Endothelial cell of umbilical vein (primary cell): ENCODE data around the gene NT5DC1.

Experiments used
- CTCF ChIP-seq, 2 donors: IDR thresholded peaks; 1 replicate in 1 of 2; 2 replicates in 1 of 2; pipeline ENCODE4 v1.5.1; 2011; ENCODE audit warnings: low read length in 2 of 2, mild to moderate bottlenecking in 2 of 2, moderate library complexity in 2 of 2, control low read depth in 1 of 2, inconsistent platforms in 1 of 2, low read depth in 1 of 2; ENCODE audit not compliant: insufficient read depth in 1 of 2; ENCODE audit errors: extremely low read depth in 1 of 2
- EZH2 ChIP-seq: IDR thresholded peaks from 2 replicates; pipeline ENCODE4 v1.6.1; 2012; ENCODE audit warnings: borderline replicate concordance, low read depth, mild to moderate bottlenecking, moderate library complexity, low read length, inconsistent platforms; ENCODE audit not compliant: severe bottlenecking
- JUN ChIP-seq: IDR thresholded peaks from 2 replicates; pipeline ENCODE4 v1.6.1; 2011; ENCODE audit warnings: borderline replicate concordance, low read depth; ENCODE audit not compliant: insufficient read length, insufficient read depth
- MYC ChIP-seq: IDR thresholded peaks from one replicate; pipeline ENCODE4 v1.6.1; 2011; ENCODE audit warnings: mild to moderate bottlenecking, low read depth, low read length
- POLR2A ChIP-seq: IDR thresholded peaks from 2 replicates; pipeline ENCODE4 v1.6.1; 2012; ENCODE audit warnings: low read depth, mild to moderate bottlenecking, control low read depth, low read length
- POLR2AphosphoS5 ChIP-seq: IDR thresholded peaks from 2 replicates; pipeline ENCODE4 v1.6.1; 2012; ENCODE audit warnings: low read depth, mild to moderate bottlenecking, control low read depth, low read length, moderate library complexity; ENCODE audit not compliant: insufficient read depth
- TF ChIP-seq, protein P1 (sequence below): IDR thresholded peaks from 2 replicates; pipeline ENCODE4 v1.6.1; 2011; ENCODE audit not compliant: insufficient read depth, insufficient read length

DNA sequence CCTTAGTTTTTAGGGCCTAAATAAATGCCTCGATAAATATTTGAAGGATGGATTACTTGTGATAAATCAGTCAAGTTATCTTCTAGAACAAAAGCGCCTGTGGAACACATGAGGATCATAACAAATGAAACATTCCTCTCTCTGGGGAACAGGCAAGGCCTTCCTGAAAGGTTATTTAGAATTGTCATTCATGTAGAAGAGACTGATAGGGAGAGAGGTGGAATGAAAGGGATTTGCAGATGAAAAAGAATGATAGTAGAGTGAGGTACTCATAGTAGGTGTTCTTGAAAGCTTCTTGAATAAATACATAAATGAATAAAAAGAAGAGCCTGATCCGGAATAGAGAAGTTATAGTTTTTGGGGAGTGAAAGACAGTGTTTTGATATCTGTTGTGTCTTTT is 122.7 kb downstream of the NT5DC1 start:
- no peak for TF ChIP-seq CTCF (IDR thresholded peaks at IDR 0.05; ENCODE audit: extremely low read depth in 1 of 2, insufficient read depth in 1 of 2, low read depth in 1 of 2, low read length in 2 of 2)
- no peak for TF ChIP-seq POLR2A
- no peak for TF ChIP-seq POLR2AphosphoS5
- TF ChIP-seq MYC, result no peak
- TF ChIP-seq EZH2, result no peak
- TF ChIP-seq, protein P1, sequence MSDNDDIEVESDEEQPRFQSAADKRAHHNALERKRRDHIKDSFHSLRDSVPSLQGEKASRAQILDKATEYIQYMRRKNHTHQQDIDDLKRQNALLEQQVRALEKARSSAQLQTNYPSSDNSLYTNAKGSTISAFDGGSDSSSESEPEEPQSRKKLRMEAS, result no peak
- TF ChIP-seq JUN, result no peak
